RKO (cell line): ENCODE measurements around the gene CBR4.
"Not testable (repeated sequence)": the region's sequence is repeated elsewhere in the genome, so short reads cannot be mapped to it uniquely, and the experiment has no call there.

Experiments used
- DNase-seq: peaks from one replicate; pipeline ENCODE4 v3.0.0-alpha.2; 2016; ENCODE audit warnings: low spot score

Gene CBR4

DNA sequence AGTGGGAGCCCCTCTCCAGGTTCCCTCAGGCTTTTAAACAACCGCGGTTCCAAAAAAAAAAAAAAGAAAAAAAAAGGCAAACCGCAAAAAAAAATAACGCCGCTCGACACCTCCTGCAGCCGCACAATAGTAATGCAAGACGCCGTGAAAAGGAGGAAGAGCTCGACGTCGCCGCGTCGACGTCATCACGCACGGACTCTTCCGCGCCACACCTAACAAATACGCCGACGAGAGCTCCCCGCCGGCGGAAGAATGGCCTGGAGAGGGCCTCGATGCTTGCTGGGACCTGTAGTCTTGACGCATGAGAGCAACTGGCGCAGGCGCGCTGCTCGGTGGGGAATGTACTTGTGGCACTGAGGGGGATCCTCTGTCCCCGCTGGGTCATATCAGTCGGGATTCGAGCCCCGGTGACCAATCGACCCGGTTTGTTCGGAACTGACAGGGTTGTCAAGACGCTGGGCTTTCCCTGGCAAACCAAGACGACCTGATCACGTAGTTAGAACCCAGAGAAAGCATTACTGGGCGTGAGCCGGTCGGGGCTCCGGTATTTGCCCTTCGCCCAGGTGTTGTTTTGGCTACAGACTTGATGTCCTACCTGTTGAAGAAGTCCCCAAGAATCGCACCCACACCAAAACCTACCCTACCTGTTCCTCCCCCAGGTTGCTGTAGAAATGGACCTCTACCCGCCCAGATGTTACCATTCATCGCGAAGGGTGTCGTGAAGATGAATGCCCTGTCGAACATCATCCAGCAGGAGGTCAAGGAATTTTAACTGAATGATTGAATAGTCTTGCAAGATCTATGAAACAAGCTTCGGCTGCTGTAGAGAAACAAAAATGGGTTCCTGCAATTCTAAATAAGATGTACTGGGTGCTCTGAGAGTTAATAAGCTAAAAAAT lies at the start of gene CBR4:
TSS of gene CBR4 (minus strand) at position 131 of the 899 bp plus-strand sequence. CDS start 166 bp downstream, outside the sequence.
- DNase-seq, result peak; percentile 99

DNA sequence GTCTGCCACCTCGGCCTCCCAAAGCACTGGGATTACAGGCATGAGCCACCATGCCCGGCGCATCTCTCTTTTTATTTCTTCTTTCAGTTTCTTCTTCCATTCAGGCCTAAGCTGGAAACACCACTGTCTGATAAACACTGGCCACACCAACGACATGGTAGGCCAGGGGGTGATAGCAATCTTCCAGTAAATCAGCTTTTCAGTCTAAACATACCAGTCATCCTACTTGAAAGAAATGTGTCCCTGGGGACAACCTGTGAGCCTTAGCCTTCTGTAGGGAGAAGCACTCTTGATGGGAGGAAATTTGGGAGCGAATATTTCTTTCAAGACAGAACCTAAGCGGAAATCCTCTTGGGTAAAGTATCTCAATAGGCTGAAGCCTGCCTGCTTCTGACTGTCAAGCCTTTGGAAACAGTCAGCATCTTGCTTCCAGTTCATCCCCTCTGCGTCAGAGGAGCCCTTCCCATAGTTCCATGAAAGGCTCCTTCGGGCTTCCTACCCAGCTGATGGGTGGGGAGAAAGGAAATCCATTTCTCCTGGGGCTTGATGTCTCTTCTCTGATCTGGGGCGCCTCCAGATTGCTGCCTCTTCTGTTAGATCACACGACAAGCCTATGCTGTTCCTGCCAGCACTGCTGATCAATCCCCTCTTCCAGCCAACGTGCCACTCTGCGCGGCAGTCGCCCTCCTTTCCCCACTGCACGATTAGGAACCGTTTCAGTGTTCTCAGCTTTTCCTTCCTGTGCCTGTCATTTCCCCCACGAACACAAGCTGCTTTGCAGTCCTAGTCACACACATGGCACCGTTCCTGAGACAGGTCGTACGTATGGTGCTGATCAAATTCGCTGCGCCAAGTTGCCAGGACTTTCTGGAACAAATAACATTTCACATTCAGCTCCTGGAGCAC lies 49.5 kb upstream of the CBR4 start:
- no peak for DNase-seq

DNA sequence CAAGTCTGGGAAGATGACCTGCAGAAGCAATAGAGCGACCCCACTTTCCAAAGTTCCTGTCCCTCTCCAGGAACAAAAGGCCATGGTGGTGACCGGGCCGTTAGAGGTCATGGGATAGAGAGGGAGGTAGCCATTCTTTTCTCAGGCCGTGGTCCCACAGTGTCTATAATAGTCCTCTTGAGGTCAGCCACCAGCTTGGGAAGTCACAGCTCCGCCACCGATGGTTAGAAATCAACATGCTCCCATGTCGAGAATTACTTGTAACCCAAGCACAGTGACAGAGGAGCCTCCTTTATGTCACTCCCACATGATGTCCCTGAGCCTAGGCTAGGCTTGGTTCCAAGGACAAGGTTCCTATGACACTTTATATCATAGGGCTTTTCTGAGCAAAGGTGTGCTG lies 48.3 kb upstream of the CBR4 start:
- no peak for DNase-seq

DNA sequence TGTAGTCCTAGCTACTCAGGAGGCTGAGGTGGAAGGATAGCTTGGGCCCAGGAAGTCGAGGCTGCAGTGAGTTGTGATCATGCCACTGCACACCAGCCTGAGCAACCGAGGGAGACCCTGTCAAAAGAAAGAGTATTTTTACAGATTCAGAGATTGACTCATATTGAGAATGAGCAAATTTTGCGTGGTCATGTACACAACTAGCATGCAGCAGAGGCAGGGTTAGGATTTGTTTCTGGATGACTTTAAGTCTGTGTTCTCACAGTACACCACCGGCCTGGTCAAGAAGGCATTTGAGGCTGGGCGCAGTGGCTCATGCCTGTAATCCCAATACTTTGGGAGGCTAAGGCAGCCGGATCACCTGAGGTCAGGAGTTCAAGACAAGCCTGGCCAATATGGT lies 44.8 kb upstream of the CBR4 start:
- no peak for DNase-seq

DNA sequence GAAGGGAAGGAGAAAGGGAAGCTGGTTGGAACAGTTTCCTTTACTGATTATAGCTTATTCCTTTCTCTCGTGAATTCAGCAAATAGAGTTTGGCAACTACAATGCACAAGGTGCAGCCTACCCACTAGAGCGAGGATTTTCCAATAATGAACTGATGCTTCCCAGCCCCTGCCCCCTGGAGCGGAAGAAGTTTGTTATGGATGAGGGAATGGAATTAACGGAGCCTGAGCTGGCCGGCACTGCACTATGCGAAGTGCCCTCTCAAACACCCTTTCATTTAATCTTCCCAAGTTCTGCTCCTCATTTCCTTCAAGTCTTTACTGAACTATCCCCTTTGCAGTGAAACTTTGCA lies 42.5 kb upstream of the CBR4 start:
- DNase-seq, result no peak

DNA sequence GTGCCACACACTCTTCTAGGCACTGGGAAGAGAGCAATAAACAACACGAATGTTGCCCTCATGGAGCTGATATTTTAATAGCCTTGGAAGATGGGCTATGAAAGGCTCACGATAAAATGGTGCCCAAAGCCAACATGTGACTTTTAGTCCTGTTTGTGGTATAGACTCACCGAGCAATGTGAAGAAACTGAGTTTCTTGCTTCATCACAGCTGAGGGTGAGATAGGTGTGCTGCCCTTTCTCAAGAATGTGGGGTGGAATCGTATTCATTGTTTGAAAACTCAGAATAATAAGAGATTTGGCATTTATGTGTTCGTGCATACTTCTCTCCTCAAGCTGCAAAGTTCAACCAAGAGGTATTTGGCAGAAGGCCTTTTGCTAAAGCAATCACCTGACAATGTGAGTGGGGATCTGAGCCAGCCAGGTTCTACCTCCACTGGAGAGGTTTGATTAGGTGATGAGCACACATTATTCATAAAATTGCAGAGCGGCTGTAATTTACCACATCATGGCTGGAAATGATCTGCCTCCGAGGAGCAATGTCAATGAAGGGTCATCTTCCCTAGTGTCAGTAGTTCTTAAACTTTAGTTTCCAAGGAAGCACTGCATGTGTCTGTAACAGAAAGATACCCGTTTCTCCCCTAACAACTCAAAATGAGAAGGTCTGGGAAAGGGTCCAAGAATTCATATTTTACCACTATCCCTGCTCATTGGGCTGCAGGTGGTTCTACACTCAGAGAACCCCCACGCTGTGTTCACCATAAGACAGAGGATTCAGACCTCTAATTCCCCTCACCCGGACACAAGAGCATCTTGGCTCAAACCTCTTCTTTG lies 41.9 kb upstream of the CBR4 start:
- no peak for DNase-seq

DNA sequence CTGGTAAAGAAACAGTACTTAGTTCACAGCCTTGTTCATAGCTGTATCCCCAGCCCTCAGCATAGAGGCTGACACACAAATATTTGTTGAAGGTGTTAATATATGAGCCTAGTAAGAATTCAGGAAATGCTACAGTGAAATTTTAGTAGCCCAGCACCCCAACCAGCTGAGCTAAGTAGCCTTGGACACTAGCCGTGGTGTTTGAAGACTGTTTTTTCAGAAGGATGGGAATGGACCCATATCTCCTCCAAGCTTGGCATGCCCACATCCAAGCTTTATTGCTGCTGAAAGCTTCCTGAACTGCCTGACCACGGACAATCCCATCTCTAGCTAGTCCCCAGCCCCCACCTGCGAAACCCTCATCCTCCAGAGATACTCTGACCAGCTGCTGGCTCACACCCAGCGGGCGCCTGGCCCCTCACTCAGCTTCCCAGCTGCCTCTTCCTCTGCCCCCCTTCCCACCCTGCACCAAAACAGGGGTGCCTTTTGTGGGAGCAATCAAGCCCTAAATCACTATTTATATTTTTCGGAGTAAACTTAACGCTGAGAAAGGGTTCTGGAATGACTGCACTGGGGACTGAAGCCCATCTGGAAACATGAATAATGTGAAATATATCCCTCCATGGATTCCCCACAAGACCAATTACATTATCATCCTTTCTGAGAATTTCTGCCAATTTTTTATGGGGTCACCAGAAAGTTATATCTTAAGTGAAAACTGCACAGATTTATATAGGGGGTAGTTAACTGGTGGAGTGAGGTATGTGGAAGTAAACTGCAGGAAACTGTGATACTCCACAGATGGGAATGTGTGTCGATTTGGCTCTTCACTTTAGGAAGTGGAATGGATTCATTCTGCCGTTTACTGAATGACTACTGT lies 41.1 kb upstream of the CBR4 start:
- DNase-seq, result no peak

DNA sequence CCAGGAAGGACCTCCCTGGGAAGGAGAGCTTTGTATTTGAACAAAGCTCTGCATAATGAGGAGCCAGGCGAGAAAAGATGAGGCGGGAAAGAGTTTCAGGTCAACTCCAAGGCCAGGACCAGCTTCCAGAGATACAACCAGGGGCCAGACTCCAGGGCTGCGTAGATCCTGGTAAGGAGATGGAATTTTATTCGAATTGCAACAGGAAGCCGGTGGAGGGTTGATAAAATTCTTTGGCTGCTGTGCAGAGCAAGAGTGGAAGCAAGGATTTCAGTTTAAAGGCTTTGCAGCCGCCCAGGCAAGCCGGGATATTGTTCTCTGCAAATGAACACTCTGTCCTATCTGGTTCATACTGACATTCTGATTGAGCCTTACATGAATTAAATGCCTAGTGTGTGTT lies 40.2 kb upstream of the CBR4 start:
- no peak for DNase-seq

DNA sequence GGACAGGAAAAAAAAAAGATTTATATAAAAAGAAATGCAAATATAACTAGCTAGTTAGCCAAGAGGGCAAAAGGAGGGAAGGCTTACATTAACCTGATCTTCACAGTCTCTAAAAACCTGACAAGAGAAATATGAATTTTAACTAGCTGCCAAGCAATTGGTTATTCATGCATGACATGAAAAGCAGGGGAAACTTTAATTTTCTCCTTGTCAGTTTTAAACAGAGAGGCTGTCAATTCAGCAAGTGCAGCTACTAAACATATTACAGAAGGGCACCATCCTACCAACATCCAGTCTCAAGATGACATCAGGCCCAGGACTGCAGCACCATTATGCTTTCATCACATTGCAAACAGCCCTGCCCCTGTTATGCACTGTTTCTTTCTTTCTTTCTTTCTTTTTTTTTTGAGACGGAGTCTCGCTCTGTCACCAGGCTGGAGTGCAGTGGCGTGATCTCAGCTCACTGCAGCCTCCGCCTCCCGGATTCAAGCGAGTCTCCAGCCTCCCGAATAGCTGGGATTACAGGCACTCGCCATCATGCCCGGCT lies 38.9 kb upstream of the CBR4 start:
- DNase-seq, result no peak

DNA sequence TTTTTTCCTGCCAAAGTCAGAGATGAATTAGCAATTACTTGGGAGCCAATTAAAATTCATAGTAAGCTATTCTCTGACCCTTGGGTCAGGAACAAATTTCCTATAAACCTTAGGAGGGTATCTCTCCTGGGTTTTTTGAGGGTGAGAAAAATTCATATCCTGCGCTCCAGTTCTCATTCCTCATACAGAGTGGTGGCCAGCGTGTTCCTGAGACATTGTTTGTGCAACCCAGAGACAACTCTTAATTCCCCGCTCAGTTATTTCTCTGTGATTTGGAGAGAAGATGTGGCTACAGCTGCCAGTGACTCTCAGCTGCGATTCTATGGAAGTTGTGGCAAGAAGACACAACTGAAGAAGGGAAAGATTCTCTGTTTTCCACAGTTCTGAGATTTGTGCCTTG lies 37.9 kb upstream of the CBR4 start:
- no peak for DNase-seq

DNA sequence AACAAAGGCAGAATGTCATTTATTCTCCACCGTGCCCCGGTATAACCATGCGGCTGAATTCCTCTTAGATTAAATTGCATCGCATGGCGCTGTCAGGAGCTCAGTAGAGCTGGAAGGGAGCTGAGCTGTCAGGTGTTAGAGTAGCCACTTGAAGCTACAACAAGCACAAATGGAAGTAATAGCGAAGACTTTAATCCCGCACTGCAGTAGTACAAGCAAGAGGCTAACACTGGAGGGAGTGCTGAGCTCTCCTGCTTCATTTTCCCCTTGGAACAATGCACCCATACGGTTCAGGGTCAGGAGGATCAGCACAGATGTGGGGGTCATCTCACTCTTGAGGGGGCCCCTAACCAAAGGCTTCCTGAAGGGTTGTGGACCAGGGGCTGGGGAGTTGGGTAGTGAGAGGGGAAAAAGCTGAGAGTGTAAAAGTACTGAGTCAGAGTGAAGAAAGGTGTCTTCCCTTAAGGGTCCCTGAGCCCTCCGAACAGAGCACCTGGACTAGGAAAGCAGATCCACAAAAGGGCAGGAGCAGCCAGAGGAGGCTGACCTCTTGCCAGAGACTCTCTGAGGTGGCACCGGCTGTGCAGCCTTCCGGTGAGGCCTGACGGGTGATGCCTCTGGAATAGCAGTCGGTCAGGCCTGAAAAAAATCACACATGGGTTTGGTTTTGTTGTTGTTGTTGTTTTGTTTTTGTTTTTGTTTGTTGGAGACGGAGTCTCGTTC lies 36.0 kb upstream of the CBR4 start:
- DNase-seq, result no peak

DNA sequence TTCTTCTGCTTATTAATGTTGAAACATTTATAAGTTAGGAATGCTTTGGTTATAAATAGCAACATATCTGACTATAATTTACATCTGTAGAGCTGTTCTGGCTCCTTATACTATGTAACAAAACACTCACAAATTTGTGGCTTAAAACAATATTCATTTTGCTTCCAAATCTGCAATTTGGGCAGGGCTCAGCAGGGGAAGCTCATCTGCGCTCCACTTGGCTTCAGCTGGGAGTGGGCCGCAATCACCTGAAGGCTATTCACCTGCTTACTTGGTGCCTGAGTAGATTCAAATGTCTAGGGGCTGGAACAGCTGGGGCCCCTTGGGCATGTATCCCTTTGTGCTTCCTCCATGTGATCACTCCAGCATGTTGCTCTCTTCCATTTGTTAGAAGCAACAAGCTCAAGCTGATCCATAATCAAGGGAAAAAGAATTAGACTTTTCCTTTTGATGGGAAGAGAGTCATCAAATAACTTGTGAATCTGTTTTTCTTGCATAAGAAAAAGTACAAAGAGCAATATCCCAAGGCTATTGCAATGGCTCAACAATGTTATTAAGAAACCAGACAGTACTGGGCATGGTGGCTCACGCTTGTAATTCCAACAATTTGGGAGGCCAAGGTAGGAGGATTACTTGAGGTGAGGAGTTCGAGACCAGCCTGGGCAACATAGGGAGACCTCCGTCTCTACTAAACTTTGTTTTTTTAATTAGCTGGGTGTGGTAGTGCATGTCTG lies 34.8 kb upstream of the CBR4 start:
- DNase-seq, result no peak

DNA sequence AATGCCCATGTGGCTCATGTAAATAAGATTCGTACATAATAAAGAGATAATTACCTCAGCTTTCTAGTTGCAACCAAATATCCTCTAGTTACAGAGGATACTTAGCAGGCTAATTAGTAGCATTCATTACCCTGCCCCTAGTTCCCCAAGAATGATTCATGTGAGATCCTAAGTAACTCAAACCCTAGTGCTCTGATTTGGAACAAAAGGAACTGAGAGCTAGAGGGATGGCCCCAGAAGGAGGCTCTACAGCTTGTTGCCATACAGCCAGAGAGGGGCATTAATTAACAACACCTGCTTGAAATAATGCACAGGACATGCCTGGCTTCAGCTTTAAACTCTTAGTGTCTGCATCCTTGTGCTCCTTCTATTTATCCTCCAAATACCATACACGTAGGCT lies 32.6 kb upstream of the CBR4 start:
- no peak for DNase-seq

DNA sequence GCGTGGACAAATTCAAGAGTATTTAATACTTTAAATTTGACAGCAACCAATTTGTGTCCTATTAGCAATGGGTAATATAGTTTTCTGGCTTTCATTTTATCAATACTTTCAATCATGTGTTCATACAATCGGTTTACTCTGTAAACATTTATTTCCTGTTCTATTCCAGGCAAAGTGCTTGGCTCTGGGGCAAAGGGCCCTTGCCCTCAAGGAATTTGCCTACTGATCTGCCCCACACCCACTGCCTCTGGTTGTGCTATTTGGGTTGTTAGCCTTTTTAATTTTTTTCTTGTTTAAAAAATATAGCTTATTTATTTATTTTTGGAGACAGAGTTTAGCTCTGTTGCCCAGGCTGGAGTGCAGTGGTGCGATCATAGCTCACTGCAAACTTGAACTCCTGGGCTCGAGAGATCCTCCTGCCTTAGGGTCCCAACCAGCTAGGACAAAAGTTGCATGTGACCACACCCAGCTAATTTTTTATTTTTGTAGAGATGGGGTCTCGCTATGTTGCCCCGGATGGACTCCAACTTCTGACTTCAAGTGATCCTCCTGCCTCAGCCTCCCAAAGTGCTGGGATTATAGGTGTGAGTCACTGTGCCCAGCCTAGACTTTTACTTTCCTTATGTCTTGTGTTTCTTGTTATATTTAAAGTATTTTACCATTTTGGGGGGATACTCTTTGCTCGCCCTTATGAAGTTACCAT lies 30.7 kb upstream of the CBR4 start:
- DNase-seq, result no peak

DNA sequence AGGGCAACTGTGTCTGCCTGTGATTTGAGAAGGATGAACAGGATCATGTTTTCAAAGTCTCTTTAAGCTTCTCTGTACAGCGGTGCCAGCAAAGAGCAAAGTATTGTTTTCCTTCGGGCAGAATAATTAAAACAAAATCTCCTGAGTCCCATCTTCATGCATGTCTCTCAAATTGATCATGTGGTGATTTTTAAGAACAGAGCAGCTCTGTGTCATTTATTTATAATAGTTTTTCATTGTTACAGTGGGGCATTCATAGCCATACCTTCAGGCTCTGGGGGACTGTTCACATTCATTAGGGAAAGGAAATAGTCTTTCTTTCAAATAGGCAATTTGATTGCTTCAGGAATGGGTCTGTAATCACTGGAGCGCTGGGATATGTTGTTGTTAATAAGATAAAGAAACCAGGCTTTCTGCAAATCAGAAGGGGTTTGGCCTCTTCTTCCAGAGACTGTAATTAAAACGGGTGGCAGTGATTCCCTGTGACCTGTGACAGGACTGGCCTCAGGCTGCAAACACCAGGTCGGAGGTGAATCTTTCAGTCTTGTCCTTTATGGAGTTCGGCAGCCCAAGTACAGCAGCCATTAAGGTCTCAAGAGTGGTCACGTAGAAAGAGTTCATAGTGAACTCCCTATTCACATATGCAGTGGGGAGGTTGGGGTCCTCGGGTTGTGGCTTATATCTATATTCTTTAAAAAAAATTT lies 29.3 kb upstream of the CBR4 start:
- no peak for DNase-seq

DNA sequence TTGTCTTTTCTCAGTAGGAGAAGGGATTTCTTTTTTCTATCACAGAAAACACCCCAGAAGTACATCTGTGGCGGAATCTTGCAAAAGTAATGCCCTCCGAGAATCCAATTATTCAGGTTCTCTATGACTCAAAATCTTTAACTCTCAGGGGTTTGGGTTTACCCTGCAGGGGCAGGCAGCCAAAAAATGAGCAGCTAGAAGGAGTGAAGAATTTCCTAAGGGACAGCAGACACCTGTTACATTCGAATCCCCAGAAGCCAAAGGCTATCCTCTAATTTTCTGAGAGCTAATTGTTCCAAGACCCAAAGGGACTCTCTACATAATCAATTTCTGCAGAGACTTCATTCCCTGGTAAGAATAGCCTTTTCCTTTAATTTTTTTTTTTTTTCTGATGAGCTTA lies 27.5 kb upstream of the CBR4 start:
- no peak for DNase-seq

DNA sequence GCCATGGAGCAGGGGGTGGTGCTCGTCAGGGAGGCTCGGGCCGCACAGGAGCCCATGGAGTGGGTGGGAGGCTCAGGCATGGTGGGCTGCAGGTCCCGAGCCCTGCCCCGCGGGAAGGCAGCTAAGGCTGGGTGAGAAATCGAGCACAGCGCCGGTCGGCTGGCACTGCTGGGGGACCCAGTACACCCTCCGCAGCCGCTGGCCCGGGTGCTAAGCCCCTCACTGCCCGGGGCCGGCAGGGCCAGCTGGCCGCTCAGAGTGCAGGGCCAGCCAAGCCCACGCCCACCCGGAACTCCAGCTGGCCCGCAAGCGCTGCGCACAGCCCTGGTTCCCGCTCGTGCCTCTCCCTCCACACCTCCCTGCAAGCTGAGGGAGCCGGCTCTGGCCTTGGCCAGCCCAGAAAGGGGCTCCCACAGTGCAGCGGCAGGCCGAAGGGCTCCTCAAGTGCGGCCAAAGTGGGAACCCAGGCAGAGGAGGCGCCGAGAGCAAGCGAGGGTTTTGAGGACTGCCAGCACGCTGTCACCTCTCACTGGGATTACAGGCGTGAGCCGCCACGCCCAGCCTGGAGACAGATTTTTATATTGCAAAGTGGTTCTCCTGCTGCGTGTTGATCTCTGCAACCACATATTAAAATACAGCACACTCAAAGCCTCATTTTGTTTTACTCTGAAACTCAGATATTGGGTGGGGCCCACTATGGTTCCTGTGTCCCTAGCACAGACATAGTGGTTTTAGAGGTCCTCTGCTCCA lies 26.0 kb upstream of the CBR4 start:
- not testable (repeated sequence) for DNase-seq

DNA sequence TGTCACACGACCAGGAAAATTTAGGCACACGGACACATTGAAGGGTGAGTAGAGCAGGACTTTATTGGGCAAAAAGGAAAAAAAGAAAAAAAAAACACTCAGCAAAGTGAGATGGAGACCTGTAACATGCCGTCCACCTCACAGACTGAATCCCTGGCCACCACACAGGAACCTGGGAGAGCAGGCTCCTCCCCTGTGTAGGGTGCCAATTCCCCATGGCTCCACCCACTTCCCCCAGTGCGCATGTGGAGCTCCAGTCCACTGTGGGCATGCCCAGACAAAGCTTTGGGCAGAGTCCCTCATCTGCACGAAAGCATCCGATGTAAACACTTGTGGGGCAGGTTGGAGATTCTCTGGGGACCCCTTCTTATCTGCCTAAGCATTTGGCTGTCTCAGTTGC lies 23.6 kb upstream of the CBR4 start:
- no peak for DNase-seq
